ENCODE data around the gene RPTOR.

RPTOR gene

DNA sequence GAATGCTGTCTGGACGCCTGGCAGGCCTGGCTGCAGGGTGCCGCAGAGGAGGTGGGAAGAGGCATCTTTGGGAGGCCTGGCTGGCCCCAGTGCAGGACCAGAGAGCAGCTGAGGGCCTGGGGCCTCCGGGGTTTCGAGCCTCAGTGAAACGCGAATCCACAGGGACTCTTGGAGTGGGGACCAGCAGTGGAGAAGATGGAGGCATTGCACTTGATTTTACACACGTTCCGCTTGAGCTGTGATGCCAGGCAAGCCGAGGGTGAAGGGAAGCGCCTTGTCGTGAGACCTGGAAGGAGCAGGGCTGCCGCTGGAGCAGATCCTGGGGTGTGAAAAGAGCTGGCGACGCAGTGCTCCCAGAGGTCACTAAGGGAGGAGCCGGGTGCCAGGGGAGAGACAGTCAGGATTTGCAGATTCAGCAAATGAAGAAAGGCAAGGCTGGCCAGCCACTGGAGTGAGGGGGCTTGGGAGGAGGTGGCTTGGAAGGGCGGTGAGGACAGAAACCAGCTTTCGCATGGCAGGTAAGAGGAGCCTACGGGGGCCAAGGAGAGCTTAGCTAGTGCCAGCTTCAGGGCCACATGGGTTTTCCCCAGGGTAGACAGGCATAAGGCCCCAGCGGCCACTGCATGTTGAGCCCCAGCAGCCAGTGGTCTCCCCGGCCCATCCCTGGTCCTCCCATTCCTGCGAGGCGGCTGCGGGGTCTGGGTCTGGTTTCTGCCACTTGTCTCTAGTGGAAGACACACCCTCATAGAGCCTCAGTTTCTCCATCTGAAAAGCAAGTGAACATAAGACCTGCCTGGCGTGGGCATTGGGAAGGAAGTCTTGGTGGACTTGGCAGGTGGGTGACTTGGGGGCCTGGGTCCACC is 271.8 kb downstream of the RPTOR start:
- TF ChIP-seq, protein P1, sequence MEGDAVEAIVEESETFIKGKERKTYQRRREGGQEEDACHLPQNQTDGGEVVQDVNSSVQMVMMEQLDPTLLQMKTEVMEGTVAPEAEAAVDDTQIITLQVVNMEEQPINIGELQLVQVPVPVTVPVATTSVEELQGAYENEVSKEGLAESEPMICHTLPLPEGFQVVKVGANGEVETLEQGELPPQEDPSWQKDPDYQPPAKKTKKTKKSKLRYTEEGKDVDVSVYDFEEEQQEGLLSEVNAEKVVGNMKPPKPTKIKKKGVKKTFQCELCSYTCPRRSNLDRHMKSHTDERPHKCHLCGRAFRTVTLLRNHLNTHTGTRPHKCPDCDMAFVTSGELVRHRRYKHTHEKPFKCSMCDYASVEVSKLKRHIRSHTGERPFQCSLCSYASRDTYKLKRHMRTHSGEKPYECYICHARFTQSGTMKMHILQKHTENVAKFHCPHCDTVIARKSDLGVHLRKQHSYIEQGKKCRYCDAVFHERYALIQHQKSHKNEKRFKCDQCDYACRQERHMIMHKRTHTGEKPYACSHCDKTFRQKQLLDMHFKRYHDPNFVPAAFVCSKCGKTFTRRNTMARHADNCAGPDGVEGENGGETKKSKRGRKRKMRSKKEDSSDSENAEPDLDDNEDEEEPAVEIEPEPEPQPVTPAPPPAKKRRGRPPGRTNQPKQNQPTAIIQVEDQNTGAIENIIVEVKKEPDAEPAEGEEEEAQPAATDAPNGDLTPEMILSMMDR (IDR thresholded peaks at IDR 0.05; ENCODE audit: low read depth, low read length, missing control alignments) = no peak
- in situ Hi-C loops (cut with HindIII; ENCODE audit: low sequenced_read_pairs) = no loop called here
- DNase-seq (ENCODE audit: low read depth) = no peak
- H3K4me3 ChIP-seq (ENCODE audit: low read depth, low read length) = no peak overlapping the region

DNA sequence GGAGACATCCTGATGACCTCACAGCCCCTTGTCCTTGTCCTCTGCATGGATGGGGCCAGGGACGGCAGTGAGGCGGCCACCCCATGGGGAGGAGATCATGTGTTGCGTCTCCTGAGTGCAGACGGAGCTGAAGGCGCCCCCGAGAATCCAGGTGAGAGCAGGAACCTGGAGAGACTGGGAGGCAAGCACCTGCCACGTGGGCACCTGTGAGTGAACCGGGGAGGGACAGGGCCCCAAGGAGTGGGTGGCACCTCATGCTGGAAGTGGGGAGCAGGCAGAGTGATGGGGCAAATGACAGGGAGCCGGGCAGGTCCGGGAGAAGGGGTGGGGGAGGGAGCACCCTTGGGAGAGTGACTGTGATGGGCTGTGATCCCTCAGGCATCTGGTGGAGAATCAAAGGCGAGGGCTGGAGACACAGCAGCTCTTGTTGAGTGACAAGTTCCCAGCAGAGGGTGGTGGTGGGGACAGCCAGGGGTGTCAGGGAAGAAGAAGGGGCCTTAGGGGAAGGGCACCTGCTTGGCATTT is 272.7 kb downstream of the RPTOR start:
- no peak for DNase-seq (ENCODE audit: low read depth)
- H3K4me3 ChIP-seq (ENCODE audit: low read depth, low read length) = no peak overlapping the region
- TF ChIP-seq, protein P1 (IDR thresholded peaks at IDR 0.05; ENCODE audit: low read depth, low read length, missing control alignments) = no peak
- in situ Hi-C loops (cut with HindIII; ENCODE audit: low sequenced_read_pairs) = no loop called here

DNA sequence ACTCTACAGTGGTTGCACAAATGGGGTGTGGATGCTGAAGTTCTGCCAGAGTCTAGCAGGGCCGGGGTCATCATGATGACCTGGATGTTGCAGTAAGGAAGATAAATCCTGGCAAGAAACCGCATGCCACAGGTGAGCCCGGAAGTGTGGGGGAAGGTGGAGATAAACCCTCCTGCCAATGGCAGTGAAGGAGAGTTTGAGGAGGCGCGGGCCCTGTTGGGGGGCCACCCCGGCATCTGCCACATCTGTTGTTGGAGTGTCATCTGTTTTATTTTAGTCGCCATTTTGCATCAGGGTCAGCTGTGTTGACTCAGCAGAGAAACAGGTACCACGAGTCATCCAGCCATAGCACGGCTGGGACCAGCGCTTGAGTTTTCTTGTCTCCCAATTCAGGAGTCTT is 273.2 kb downstream of the RPTOR start:
- TF ChIP-seq, protein P1 (IDR thresholded peaks at IDR 0.05; ENCODE audit: low read depth, low read length, missing control alignments) = no peak
- in situ Hi-C loops (cut with HindIII; ENCODE audit: low sequenced_read_pairs) = no loop called here
- no peak for DNase-seq (ENCODE audit: low read depth)
- no peak overlapping the region for H3K4me3 ChIP-seq (ENCODE audit: low read depth, low read length)

- in situ Hi-C loops (cut with HindIII; ENCODE audit: low sequenced_read_pairs) = no loop called here
- TF ChIP-seq, protein P1 (IDR thresholded peaks at IDR 0.05; ENCODE audit: low read depth, low read length, missing control alignments) = no peak
- H3K4me3 ChIP-seq (ENCODE audit: low read depth, low read length) = no peak overlapping the region
- no peak for DNase-seq (ENCODE audit: low read depth)
Observed at GRCh38 chr17:80818871-80819270, 274.2 kb downstream of the RPTOR start.

GRCh38 chr17:80819422-80820164 is 275.0 kb downstream of the RPTOR start:
- no peak for DNase-seq (ENCODE audit: low read depth)
- H3K4me3 ChIP-seq (ENCODE audit: low read depth, low read length) = no peak overlapping the region
- TF ChIP-seq, protein P1 (IDR thresholded peaks at IDR 0.05; ENCODE audit: low read depth, low read length, missing control alignments) = no peak
- in situ Hi-C loops (cut with HindIII; ENCODE audit: low sequenced_read_pairs) = no loop called here

- TF ChIP-seq, protein P1 (IDR thresholded peaks at IDR 0.05; ENCODE audit: low read depth, low read length, missing control alignments) = no peak
- in situ Hi-C loops (cut with HindIII; ENCODE audit: low sequenced_read_pairs) = no loop called here
Observed at GRCh38 chr17:80820331-80820730, 275.7 kb downstream of the RPTOR start.

More at GRCh38 chr17:80820331-80820730, 275.7 kb downstream of the RPTOR start:
- no peak for DNase-seq (ENCODE audit: low read depth)
- H3K4me3 ChIP-seq (ENCODE audit: low read depth, low read length) = no peak overlapping the region
